ENCODE data around the gene SIM1.
A peak's percentile ranks its signal among the peaks of the same experiment; 100 is the strongest.

The SIM1 gene

DNA sequence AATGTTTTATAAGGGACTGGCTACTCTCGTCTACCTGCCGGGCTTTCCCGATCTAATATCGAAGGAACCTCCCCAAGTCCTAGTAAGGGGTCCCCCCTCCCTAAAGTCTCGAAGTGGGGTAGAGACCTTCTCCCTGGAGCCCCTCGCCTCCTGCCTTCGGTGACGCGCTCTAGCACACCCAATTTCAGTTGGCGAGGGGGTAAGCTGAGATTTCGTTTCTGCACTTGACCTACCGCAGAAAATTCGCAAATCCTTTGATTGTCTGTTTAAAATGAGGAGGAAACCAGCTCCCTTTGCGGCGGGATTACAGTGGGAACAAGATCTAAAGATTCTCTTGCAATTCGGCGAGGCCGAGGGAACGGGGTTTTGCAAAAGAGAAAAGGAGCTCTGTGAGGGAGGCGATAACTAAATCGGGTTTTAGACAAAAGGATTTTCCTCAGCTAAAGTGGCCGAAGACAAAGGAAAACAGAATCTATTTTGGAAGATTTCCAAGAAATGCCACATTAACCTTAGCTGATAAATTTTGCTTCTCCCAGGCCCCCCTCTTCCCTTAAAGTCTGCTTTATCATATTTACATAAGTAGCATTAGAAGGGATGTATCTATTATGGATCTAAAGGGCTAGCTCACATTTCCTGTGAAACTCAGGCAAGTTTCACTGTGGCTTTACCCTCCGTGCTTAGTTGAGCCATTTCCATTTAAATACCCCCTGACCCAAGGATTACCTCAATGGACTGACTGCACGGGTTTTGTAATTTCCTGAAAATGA is 8.4 kb downstream of the SIM1 start:
- no peak for DNase-seq

DNA sequence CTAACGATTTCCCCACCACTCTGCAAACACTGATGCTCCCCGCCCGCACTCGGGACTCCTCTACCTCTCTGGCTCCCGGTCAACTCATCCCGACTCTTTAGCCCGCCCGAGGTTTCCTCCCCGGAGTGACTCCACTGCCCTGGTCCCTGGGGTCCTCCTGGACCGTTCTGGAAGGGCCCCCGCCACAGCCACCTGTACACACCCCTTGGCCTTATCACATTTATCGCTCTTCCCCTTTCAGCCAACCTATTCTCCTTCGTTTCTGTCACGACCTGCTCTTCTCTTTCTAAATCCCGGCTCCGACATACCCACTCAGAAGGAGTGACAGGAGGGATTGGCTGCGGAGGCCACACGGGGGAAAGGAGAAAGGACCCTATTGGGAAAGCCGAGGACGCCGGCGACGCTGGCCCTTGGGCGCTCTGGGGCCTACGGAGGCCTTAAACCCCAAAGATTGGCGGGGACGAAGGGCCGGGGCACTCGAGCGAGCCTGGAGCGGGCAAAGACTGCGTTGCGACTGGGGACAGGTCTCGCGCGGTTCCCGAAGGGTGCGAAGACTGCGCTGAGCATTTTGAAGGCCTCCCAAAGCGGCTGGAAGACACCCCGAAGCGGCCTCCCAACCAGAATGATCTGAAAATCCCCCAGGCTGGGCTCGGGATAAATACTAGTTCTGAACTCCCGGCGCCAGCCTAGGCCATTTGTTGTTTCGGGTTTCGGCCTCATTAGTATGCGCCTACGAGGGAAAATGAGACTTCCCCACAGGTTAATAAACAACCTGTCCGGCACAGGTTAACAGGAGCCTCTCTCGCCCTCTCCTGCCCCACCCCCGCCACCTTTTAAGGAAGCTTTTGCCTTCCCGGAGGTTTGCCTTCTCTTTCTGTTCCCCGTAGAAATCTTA is 9.2 kb downstream of the SIM1 start:
- no peak for DNase-seq

GRCh38 chr6:100454551-100455229 is 10.0 kb downstream of the SIM1 start:
- no peak for DNase-seq

DNA sequence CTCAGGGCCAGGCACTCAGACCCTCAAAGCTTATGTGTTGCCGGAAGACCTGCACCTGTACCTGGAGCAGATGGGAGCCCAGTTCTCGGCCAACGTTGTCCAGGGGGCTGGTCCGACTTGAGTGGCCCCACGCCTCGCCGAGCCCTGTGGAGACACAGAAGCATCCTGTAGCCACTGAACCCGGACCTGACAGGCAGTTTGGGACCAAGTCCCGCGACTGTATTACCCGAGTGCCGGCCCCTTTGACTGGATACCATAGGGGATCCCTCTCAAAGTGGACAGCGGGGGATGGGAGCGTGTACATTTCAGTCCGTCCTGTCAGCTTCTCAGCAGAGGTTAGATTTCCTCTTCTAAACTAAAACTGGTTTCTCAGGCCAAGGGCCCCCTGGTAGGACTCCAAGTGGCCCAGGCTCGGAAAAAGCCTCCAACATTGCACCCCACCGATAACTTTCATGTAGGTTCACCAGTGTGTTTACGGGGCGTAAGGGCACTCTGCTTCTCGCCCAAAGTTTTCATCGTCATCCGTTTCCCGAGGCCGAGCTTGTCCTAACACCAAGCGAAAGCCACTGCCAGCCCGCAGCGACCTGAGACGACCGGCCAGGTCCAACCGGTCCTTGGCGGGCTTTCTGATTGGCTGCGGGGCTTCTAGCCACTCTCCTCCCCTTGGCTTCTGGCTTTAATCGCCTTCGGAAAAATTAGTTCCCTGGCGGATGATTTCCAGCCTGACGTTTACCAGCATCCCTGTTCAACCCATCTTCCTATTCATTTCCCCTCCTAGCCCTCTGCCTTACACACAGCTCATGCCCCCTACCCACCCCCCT is 10.8 kb downstream of the SIM1 start:
- no peak for DNase-seq

- DNase-seq: no peak
Observed at GRCh38 chr6:100452998-100453397, 11.7 kb downstream of the SIM1 start.

GRCh38 chr6:100451577-100451976 is 13.1 kb downstream of the SIM1 start:
- DNase-seq: no peak

DNA sequence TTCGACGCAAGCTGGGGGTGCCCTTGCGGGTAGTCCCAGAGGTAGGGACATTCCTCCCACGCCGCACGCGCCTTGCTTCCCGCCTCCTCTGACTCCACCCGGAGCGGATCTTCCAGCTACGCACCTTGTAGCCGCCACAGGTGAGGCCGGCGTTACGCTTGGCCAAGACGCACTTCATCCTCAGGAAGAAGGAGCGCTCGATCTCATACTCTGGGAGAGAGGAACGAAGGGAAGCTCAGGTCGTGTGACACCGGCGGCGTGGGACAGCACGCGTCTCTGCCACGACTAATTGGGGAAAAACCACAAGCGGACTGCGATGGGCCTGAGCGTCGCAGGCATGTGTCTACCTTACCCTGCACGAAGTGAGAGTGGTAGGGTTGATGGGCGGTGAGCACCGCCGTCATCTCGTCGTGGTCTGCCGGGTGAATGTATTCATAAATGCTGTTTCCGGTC is 15.5 kb downstream of the SIM1 start:
- DNase-seq: no peak

DNA sequence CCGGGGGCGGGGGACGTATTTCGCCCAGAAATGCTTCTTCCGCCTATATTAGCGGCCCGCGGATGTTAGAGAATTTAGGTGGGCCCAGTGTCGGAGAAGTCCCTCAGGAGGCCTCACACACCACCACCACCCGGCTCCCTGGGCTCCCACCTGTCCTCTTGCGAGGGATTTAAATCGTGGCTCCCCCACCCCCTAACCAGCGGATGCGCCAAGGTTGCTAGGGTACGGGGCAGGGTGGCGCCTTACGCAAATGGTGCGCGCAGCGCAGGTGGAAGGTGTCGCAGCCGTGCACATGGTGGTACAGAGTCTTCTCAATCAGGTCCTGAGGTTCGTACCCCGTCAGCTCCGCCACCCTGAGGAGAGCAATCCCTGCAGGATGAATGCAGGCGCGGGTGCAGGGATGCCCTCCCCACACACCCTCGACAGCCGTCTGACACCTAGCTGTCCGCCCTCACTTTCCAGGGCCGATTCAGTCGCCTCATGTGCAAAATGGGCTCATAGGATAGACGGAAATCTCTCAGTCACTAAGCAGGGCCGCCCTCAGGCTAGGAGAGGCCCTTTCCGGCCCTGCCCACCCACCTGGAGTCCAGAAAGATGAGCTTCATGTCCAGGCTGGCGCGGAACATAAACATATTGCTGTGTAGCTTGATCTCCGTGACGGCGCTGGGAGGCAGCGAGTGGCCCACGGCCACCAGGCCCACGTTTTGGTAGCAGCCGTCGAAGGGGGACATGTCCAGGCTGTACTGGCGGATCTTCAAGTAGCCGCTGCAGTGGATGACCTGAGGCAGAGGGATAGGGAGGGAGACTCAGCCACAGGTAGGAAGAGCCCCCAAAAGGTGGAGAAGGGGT is 16.6 kb downstream of the SIM1 start:
- no peak for DNase-seq

DNA sequence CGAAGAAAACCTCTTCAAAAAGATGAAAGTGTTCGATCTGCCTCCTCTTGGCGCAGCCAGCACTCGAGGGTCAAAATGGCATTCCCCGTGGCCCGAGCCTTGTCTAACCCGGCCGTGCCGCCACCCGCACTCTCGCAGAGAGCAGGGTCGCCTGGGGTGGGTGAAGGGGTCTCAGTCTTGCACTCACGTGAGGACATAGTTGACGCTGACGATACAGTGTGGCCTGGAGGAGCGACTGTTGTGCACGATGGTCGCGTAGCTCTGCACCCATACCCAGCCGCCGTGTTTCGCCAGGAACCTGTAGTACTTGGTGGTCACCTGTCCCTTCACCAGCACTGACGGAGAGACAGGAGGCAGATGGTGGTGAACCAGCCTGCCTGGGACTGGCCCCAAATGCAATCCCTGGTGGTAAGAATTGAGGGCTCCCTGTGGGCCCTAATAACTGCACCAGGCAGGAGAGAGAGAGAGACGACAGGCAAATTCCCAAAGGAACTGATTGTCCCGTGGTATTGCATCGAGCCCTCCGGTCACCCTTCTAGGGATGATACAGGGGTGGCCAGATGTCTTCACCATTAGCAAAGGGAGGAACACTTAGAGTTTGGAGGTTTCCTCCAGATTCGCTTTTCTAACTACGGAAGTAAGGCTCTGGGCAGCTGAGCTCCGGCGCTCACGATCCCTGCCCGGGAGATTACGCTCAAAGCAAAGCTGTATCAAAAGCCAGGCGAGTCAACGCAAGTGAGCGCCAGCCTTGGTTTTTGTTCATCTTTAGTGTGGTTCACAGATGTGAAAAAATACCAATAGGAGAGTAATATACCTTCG is 17.4 kb downstream of the SIM1 start:
- DNase-seq: no peak

GRCh38 chr6:100446115-100447080 is 18.3 kb downstream of the SIM1 start:
- no peak for DNase-seq

DNA sequence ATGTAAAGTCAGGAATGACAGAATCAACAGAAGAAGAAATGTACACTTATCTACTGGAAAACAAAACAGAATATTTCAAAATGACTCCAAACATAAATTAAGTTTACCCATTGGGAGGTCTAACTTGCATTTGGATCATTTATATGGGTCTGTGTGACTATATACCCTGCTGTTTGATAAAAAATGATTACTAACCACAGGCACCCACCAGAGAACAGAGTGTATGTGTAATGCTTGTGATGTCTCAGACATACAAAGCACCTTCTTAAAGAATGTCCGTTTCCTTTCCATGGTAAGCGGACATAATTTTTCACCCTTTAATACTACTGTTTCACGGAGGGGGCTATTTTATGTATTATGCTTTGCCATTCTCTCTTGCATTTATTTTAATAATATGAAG is 19.2 kb downstream of the SIM1 start:
- no peak for DNase-seq

DNA sequence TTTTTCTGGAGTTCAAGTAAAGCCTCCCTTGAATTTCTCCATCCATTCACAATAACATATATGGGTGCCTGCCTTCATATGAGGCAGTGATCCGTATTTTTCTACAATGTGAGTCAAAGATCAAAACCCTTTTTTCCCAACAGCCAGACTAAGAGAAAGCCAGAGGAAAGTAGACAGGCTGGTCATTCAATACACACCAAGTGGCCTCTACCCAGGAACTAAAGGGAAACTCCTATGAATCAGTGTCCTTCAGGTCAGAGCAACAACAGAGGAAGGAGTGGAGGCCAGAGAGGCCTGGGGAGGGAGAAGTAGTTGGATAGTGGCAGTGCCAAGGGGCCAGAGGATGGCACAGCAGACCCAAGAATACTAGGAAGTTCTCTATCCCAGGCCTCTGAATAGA is 23.8 kb downstream of the SIM1 start:
- DNase-seq: no peak

- peak; percentile 3 for DNase-seq
Observed at GRCh38 chr6:100435299-100435698, 29.4 kb downstream of the SIM1 start.

DNA sequence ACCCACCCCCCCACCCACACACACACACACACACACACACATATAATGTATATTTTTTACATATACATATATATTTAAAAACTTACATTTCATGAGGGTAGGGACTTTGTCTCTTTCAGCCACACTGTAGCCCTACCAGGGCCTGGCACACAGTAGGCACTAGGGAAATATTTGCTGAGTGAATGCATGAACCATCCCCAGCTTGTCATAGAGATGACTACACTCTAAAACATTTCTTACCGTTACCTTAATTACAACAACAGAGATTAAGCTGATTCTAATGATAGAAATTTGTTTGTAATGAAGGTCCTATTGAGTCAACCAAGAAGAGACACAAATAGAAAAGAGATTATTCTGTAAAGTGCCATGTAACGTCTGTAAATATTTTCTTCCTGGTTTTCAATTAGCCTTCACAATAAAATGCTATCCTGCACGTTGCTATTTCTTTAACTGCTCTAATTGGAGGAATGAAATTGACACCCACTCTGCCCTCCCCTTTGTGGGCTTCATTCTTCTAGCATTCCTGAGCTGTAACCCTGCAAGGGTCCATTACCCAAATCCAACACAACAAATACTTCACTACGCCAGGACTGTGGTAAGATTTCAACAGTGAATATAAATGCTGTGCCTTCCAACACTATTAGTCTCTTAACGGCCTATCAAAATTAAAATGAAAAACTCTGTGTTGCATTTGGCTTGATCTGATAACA is 30.8 kb downstream of the SIM1 start:
- no peak for DNase-seq

DNA sequence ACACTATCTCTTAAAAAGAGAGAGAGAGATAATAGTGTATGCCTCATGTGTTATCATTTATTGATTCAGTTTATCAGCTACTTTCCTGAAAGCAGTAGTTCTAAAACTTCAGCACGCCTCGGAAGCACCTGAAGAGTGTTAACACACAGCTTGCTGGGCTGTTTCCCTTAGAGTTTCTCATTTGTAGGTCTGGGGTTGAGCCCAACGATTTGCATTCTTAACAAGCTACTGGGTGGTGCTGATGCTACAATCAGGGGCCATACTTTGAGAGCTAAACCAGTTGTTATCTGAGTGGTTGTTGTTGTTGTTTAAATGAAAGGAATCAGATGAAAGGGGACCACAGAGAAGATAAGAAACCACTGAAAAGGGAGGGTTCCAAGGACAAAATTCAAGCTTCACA is 32.6 kb downstream of the SIM1 start:
- no peak for DNase-seq

DNA sequence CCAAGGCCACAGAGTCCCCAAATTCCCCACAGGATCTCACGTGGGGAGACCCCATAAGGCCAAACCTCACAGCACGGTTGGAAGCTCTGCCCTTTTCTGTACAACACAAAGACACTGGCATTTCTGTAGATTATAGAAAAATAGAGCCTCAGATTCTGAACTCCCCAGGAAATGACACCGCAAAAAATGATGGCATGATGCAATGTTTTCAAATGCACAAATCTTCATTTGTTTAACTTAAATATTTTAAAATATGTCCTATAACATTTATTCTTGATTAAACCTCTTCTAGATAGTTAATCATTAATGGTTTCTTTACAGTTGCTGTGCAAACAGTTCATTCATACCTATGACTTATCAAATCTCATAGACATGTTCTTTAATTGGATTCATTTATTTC is 33.8 kb downstream of the SIM1 start:
- DNase-seq: no peak

DNA sequence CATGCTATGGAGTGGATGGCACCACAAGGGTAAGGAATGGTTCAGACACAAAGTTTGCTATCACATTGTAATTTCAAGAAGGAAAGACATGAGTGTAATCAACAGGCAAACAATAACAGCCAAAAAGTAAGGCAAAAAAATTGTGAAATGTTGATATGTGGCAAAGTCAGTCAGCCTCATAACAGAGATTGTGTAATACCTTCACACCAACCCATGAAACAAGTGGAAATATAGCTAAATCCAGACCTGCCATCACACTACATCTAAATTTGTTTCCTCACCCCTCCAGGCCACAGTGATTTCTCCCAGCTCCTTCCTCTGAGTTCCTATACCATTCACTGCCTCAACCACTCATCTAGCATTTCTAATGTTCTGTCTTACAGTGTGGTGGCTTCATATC is 37.3 kb downstream of the SIM1 start:
- DNase-seq: no peak

- peak; percentile 28 for DNase-seq
Observed at GRCh38 chr6:100426744-100427338, 37.9 kb downstream of the SIM1 start.

Measured in NCI-H146 (cell line).